ENCODE results near the gene IQSEC3.

- TF ChIP-seq CTCF (IDR thresholded peaks at IDR 0.05) (no peak), POLR2AphosphoS5 (IDR thresholded peaks at IDR 0.05) (no peak)
These were observed 145.8 kb downstream of the IQSEC3 start for GRCh38 chr12:212415-212714.

Data from upper lobe of left lung (tissue), 4 donors.